Erythroblast (primary cell): ENCODE data around the gene KIFBP.

Experiments used
- DNase-seq, 2 experiments: peaks; one replicate each; lab custom pipeline; 2025; lab: John Stamatoyannopoulos, UW
- GATA1 ChIP-seq: IDR thresholded peaks from 2 replicates; pipeline ENCODE4 v1.6.1; 2011; ENCODE audit warnings: low read depth, mild to moderate bottlenecking, control low read depth, low read length, moderate library complexity
- POLR2A ChIP-seq: IDR thresholded peaks from 2 replicates; pipeline ENCODE4 v1.6.1; 2011; ENCODE audit warnings: mild to moderate bottlenecking, low read length

KIFBP gene

GRCh38 chr10:69065406-69066361, 77.1 kb downstream of the KIFBP start:
- TF ChIP-seq GATA1: no peak
- no peak for TF ChIP-seq POLR2A
- DNase-seq: no peak
